DMS114 treated with DMSO at 0.1 percent for 48 hours (cell line): ENCODE measurements around the gene ASCL5.

Experiments
- DNase-seq: peaks from one replicate; lab custom pipeline; 2025; ENCODE audit not compliant: unreplicated experiment; lab: John Stamatoyannopoulos, UW

The ASCL5 gene

DNA sequence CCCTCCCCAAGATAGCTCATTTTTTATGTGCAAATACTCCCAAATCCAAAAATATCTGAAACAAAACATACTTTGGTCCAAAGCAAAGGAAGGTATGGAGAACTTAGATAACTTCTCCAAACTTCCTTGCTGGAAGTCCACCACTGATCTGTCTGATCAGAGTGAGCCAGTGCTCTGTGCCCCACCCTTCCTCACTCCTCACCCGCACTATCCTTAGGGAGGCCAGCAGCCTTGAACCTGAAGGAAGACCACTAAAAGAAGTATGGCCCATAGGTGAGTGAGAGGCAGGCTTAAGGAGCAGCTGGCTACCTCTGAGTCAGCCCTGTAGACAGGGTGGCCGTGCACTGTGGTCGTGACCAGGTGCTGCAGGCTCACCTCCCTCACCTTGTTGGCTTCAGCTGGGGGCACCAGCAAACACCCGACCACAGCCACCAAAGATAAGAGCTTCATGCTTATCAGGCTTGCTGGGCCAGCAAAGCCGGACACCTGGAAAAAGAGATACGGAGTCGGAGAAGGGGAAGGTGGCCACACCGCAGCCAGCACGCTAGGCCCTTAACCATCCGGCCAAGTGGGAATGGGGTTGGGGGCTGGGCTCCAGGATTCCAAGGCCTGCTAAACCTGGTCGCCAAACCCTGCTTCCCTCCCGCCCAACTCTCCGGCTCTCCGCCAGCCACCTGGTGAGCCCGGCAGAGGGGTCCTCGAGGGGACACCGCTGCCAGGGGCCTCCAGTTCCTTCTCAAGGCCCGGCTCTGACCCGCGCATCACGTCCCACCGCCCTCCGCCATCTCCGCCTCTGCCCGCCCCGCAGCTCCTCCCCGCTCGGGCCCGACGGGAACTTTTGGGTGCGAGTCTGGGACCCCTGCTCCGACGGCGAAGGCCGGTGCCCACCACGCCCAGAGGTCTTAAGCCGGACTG is 26.7 kb upstream of the ASCL5 start:
- DNase-seq: peak; percentile 53

DNA sequence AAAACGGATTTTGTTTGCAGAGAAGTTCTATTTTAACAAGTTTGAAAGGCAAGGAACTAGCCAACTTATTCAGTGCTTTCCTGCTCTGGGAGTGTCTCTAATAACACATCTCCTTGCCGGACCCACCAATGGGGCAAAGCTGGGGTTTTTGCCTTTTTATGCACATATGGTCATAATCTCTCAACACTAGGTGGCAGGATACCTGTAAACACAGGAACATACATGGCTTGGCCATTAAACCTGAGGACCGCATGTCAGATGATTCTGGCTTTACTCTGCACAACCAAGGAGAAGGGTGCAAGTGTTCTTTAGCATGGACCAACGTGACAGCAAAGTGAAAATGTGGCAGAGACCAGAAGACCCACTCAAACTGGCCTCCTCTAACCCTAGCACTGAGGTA is 22.4 kb upstream of the ASCL5 start:
- DNase-seq: no peak

DNA sequence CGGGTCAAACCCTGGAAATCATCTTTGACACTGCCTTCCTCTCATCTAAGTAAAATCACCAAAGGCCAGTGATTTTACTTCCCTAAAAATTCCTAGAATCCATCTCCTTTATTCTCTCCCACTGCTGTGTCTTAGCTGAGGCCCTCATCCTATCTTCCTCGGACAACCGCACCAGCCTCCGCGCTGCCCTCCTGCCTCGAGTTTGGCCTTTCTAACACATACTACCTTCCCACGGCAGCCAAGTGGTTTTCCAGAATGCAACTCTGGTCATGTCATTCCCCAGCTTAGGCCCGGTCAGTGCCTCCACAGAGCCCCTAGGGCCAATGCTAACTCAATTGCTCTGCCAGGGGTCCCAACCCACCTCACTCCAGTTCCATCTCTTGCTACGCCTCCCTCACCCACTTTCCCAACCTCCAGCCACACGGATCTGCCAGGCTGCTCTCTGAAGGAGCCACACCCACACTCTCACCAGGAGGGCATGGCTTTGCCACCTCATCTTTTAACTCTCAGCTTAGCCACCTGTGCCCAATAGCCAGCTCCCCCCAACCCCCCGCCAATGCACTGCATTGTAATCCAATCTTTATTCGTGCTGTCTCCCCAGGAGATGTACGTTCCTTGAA is 20.5 kb upstream of the ASCL5 start:
- DNase-seq: no peak

DNA sequence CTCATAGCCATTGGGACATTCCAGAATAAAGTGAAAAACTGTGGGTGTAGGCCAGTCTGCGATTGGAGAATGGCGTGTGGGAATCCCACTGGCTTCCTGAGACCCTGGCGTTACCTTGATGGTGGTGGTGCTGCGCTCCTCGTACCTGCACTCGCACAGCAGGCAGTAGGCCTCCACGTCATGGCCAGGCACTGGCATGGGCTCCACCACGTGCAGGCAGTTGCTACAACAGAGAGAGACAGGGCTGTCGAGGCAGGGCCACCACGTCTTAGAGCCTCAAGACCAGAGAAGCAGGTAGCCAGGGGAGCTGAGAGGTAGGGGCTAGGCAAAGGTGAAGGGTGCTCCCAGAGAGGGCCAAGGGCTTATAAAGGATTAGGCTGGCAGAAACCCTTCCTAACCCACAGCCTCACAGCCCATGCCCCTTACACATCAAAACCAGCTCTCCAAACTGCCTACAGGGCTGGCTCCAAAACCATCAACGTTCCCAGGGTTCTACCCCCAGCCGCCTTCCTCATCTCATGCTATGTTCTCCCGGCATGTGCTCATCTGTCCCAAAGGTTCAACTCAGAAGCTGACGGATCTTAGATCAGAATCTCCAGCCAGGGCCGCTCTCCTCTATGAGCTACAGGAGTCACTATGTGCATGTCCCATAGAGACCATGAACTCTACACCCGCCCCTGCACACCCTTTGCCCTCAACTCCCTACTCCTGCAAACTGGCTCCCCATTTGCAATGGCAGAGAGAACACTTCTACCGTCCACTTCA is 19.8 kb upstream of the ASCL5 start:
- no peak for DNase-seq

DNA sequence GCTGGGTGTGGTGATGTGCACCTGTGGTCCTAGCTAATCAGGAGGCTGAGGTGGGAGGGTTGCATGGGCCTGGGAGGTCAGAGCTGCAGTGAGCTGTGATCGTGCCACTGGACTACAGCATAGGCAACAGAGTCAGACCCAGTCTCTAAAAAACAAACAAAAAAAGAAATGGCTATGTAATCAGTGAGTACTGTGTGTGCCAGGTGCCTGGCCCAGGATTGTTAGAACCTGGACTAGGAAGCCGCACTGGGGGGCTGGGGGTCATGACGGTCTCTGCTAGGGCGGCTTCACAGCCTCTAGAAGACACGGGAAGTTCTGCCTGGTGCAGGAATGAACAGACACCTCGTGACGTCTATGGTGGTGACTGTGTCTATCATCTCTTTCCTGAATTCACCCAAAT is 18.8 kb upstream of the ASCL5 start:
- no peak for DNase-seq

DNA sequence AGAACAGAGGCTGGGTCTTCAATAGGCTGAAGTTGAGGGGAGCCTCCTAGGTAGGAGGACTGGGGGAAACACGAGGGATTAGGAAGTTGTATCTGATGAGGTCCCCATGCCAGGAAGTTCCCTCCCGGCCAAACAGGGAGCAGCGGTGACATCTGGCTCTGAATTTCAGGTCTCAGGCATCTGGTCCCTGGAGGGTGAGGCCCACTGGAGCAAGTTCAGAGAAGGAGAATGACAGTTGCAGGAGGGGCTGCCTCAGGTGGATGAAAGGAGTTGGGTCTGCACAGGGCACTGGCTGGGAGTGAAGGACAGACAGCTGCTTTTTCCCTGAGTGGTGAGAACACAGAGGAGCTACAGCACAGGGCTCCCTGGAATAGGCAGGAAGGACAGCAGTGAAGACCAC is 18.1 kb upstream of the ASCL5 start:
- no peak for DNase-seq

DNA sequence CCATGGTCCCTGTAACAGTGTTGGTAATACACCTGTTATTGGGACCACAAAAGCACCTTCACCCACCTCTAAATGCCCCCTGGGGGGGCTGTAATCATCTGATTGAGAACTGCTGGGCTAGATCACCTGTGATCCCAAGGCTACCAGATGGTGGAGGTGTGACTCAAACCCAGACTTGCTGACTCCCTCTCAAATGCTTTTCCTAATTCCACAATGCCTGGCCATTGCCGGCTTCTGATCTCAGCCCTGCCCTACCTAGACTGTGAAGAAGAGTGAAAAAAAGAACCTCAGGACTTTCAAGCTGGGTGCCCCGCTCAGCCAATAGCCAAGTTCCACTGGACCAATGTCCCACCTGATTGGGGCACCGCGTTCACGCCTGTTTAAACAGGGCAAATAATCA is 17.7 kb upstream of the ASCL5 start:
- no peak for DNase-seq

DNA sequence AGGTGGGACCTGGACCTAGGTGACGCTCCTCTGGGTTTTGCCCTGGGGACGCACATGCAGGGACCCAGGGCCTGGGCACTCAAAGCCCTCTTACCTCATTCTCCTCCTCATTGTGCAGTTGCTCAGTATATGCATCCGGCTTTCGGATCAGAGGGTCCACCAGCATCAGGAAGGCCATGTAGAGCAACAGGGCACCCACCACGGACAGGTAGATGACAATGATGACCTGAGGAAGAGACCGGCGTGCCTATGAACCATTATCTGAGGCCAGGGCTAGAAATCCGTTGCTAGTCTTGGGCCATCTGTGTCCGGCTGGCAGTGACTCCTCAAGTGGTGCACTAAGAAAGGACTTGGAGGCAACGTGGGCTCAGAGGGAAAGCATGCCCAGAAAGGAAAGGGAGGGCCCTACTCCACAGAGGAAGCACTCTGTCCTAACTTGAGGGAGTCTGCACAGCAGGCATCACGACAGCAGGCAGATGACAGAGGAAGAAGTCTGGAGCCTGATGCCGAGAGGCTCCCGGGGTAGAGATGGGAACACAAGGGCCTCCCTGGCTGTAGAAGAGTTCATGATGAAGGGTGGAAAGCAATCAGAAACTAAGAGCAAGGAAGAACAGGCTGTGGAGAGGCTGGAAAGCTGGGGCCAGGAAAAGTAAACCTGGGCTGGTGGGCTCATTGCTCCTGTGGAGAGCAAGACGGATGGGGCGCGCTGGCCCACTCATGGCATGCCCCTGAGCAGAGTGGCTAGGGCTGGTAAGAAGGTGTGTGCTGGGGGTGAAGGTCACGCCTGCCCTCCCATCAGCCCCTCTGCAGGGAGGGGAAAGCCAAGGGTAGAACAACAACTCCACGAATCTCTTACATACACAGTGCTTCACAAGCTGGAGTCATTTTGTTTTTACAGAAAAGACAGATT is 17.0 kb upstream of the ASCL5 start:
- DNase-seq: no peak

DNA sequence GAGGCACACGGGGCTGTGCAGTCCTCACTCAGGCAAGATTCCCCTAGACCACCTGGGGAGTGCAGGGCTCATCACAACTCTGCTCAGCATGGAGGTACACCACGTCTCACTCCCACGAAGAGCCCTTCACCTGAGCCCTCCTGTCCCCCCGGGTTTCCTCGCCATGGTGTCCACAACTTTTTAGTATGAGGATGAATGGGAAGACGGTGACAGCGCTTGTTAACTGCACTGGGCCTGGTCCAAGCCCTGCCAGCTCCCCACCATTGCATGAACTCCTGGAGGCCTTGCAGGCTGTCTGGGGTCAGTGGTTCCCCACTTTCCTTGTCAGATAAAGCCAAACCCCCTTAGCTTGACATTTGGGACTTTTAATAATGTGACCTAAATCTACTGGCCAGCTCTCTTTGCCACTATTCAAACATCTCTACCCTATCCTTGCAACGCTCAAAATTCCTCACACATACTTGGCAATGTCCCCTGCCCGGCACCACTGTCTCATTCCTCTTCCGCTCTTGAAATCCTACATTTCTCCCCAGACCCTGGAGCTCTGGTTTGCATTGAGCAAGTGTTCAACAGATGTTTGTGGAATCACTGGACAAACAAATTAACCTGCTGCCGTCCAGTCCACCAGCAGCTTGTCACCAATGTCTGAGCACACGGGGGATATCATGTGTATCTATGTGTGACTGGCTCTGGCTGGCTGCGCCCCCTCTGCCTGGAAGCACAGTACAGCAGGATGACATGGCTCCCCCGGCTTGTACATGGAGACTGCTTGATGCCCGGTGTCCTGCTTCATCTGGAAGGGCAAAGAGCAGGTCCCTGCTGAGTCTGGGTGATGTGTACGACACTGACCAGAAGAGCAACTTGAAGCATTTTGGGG is 16.1 kb upstream of the ASCL5 start:
- no peak for DNase-seq

DNA sequence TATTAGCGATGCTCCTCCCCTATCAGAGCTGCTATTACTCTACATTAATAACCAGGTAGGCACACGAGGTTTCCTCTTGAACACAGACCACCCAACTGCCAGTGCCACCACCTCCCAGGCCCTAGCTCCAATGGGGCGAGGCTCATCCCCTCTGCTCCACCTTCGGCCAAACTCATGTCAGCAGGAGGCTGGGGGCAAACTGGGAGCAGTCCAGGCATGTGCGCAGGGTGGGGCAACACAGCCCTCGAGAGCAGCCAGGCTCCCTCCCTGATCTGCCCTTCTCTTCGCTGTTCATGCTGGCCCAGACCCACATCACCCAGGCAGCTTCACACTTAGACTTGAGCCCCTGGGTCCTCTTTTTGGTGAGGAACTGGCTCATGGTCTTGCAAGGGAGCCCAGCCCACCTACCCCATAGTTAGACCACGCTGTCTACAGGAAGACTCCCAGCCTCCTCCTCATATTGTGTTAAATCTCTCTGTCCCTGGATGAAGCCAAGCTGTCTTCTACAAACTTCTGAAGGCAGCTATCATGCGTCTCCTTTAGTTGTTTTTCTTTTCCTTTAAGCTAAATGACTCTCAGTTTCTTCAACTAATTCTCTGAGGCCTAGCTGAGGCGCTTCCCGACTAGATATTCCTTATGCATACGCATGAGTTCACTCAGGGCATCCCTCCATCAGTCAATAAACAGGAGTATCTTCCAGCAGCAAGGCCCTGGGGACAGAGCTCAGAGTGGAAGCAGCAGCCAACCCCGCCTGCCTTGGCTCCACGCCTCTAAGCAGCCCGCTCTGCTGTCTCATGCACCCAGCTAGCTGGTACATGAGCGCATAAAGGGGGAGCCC is 15.2 kb upstream of the ASCL5 start:
- no peak for DNase-seq

DNA sequence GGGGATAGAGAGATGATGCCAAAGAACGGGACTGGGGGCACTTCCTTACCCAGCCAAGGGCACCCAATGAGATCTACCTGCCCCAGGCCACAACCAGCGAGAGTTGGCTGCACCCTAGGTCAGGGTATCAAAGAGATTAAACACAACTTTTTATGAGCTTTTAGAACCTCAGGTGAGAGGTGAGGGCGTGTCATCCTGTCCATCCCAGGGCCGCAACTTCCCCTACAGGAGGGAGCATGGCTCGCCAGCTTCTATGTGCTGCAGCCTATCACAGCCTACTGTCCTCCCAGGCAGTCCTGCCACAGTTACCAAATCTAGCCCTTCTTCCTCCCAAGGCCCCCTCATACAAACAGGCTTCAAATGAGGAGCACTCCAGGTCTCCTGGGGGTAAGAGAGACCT is 14.4 kb upstream of the ASCL5 start:
- no peak for DNase-seq

DNA sequence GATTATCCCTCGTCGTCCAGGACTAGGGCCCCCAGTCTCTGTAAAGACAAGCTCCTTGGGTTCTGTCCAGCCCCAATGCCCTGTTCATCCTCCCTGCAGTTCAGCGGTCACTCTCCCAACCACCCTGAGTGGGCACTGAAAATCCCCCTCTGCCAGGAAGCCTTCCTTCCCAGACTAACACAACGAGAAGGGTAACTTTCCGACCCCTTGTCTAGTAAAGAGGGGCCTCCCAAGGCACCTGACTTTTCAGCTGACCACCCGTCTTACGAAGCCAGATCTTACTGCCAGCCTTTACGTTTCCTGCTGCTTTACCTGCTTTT is 13.9 kb upstream of the ASCL5 start:
- no peak for DNase-seq

DNA sequence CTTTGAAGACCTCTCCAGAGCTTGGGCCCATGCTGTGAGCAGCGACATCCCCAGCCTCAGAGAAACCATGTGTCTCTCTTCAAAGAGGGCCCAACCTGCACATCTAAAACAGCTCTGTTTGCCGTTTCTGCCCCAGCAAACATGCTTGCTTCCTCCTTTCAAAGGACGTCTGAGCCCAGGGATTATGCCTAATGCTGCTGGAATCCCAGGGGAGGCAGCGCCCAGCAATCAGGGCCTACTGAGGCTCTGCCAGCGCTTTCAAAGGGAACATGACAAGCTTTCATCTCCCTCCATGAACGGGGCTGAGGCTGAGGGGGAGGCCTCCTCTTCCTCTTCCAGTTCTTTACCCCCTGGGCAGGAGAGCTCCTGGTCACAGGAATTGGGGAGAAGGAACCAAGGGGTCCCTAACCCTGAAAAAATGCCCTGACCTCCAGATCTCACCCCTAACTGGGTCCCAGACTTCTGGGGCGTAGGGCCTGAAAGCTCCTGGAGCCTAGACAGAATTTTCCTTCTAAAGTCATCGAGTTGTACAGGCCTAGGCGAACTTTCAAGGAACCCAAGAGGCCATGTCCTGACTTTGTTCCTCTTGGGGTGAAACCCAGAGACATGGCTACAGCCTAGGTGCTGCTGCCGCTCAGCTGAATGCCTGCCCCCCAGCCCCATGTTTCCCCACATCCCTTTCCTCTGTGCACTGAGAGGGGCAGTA is 13.4 kb upstream of the ASCL5 start:
- DNase-seq: no peak

DNA sequence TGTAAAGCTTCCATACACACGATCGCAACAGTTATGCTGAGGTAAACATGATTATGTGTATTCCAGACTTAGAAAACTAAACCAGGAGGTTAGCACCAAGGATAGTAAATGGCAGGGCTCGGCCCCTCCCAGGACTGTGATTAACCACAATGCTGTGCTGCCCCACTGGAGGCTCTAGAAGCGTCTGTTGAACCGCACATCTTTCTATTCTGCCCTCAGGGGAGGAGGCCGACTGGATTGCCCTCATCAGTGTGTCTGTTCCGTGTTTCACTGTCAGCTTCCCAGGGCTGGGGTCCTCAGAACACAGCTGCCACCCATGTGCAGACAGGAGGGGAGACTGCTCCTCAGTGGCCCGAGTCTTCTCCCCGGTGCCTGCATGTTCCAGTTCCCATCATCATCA is 12.8 kb upstream of the ASCL5 start:
- DNase-seq: no peak

DNA sequence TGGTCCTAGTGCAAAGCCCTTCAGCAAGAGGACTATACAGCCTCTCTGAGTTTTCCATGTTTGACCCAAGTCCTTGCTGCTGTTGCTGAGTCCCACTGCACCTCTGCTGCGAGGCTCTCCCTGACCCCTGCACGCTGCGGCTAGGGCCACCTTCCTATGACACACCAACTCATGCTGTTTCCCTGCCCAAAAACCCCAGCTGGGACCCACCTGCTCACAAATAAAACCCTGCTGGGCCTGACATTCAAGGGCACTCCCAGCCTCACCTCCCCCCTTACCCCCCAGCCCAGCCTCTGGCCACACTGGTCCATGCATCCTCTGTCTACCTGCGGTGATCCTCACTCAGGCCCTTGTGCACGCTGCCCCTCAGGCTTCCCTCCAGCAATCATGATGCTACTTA is 12.3 kb upstream of the ASCL5 start:
- DNase-seq: no peak

DNA sequence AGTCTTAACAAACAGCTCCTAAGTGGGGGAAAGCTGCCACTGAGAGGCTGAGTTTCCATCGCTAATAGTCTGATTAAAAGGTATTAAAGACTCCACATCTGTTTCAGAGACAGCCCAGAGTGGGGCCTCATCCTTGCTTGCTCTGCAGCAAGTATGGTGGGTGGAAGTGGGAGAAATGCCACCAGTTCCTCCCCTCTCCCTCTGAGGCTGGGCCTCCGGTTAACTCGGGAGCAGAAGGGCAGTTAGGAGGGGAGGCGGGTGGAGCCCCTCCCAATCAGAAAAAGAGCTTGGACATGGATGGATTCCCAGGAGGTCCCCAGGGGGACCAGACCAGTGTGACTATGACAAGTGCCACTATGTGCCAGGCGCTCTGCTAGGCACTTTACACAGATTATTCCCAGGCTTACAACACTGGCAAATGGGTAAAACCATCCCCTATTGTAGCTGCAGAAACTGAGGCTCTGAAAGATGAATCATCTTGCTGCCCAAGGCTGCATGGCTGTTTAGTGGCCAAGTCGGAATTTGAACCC is 11.4 kb upstream of the ASCL5 start:
- no peak for DNase-seq

DNA sequence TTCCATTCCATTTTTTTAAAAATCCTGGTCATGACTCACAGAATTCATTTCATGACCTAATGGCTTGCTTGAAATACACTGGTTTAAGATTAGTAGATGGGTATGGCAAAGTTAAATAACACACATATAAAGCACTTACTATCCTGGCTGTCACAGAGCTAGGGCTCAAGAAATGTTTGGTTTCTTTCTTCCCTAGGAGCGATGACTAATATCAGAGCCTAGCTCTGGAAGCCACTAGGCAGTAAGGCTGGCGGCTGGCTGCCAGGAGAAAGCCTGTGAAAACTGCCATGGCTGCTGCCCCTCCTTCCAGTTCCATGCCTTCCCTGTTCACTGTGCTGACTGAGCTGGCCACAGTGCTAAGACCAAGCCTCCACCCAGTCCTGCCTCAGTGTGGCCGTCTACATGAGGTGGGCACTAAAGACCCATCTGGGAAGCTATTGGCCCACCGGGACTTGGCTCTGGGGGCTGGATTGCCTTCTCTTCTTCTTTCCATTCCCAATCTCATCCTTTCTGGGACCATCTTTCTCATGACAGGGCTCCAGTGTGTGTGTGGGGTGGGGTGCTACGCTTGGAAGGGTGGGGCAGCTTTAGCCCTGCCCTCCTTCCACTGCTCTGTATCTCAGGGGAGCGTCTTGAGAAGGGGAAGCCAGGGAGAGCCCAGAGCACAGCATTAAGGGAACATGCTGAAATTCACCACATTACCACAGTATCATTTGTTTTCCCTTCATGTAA is 10.8 kb upstream of the ASCL5 start:
- no peak for DNase-seq

DNA sequence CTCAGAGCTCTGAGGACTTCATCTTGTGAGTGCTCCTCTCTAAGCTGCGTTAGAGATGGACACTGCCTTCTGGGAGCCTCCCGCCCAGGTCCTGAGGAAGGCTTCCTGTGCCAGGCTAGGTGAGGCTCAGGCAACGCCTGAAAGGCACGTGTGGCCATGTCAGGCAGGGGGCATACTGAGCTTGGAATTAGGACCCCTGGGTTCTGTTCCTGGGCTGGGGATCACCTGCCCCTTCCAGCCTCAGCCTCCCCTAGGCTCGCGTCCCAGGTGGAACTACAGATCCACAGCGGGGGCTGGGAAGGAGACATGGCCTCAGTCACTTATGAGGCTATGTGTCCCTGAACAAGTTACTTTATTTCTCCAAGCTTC is 10.0 kb upstream of the ASCL5 start:
- DNase-seq: no peak
